ENCODE results near the gene TMEM259.

GRCh38 chr19:1040476-1041271, 19.8 kb upstream of the TMEM259 start:
- TF ChIP-seq CTCF (IDR thresholded peaks at IDR 0.05) (no peak), EP300 (IDR thresholded peaks at IDR 0.05; ENCODE audit: low read depth) (no peak), POLR2AphosphoS5 (IDR thresholded peaks at IDR 0.05) (no peak), POLR2A (IDR thresholded peaks at IDR 0.05) (no peak)
